Kidney capillary endothelial cell (primary cell): ENCODE data around the gene LRRC57.
"Not testable (repeated sequence)": the region's sequence is repeated elsewhere in the genome, so short reads cannot be mapped to it uniquely, and the experiment has no call there.

Experiments
- DNase-seq: peaks from one replicate; pipeline ENCODE4 v3.0.0-alpha.2; 2018; ENCODE audit warnings: low spot score

The LRRC57 gene

GRCh38 chr15:42548249-42549031 lies at the start of gene LRRC57, which contains the start of gene HAUS2:
TSS of gene LRRC57 (minus strand) at chr15:42548793. CDS start at chr15:42548434, 359 bp downstream.
TSS of gene HAUS2 (plus strand) at chr15:42548838. CDS start at chr15:42548873, 35 bp downstream.
- DNase-seq, result peak; percentile 68

- DNase-seq, result no peak
These were observed 47.1 kb upstream of the LRRC57 start for GRCh38 chr15:42595626-42596240.

- no peak for DNase-seq
These were observed 45.5 kb upstream of the LRRC57 start for GRCh38 chr15:42594095-42594494.

GRCh38 chr15:42593143-42593542 lies 44.5 kb upstream of the LRRC57 start:
- no peak for DNase-seq

- DNase-seq, result no peak
These were observed 44.1 kb upstream of the LRRC57 start for GRCh38 chr15:42592716-42593115.

- DNase-seq, result no peak
These were observed 42.8 kb upstream of the LRRC57 start for GRCh38 chr15:42591238-42591934.

GRCh38 chr15:42590619-42591237 lies 42.1 kb upstream of the LRRC57 start:
- DNase-seq, result no peak

GRCh38 chr15:42584031-42584765 lies 35.6 kb upstream of the LRRC57 start:
- peak; percentile 49 for DNase-seq

- DNase-seq, result no peak
These were observed 34.2 kb upstream of the LRRC57 start for GRCh38 chr15:42582569-42583375.

GRCh38 chr15:42581272-42581730 lies 32.7 kb upstream of the LRRC57 start:
- DNase-seq, result peak; percentile 81

GRCh38 chr15:42578984-42579537 lies 30.5 kb upstream of the LRRC57 start:
- DNase-seq, result no peak

- no peak for DNase-seq
These were observed 29.0 kb upstream of the LRRC57 start for GRCh38 chr15:42577514-42578031.

GRCh38 chr15:42576776-42577175 lies 28.2 kb upstream of the LRRC57 start:
- DNase-seq, result no peak

GRCh38 chr15:42576040-42576594 lies 27.5 kb upstream of the LRRC57 start:
- DNase-seq, result no peak

- peak; percentile 98 for DNase-seq
These were observed 26.8 kb upstream of the LRRC57 start, which contains the start of gene STARD9 for GRCh38 chr15:42575188-42576039. TSS of gene STARD9 (plus strand) at chr15:42575606. CDS start at chr15:42575716, 110 bp downstream.

- DNase-seq, result no peak
These were observed 10.1 kb upstream of the LRRC57 start for GRCh38 chr15:42558739-42559138.

GRCh38 chr15:42556550-42557207 lies 8.1 kb upstream of the LRRC57 start:
- not testable (repeated sequence) for DNase-seq

- no peak for DNase-seq
These were observed 5.0 kb upstream of the LRRC57 start for GRCh38 chr15:42553554-42553953.
